ENCODE results near the gene GIT2.
"Not testable (repeated sequence)": the region's sequence is repeated elsewhere in the genome, so short reads cannot be mapped to it uniquely, and the experiment has no call there.

The GIT2 gene

GRCh38 chr12:109995686-109996482 lies at the start of gene GIT2:
Gene GIT2, minus strand, starts transcription at chr12:109996368. Its CDS starts 144 bp downstream, at chr12:109996224.
- peak; percentile 88 to 98 (median 96) for DNase-seq
- intact Hi-C loops (cut with DNase I): no loop called here

- intact Hi-C loops (cut with DNase I): no loop called here
- no peak for DNase-seq
These were observed 46.1 kb upstream of the GIT2 start for GRCh38 chr12:110042264-110042663.

GRCh38 chr12:110039085-110039807 lies 43.1 kb upstream of the GIT2 start:
- DNase-seq: peak in 7 of 42 donors; percentile 26 to 53 (median 42)
- intact Hi-C loops (cut with DNase I): no loop called here

GRCh38 chr12:110038741-110039084 lies 42.5 kb upstream of the GIT2 start:
- intact Hi-C loops (cut with DNase I): no loop called here
- DNase-seq: no peak

GRCh38 chr12:110037315-110037714 lies 41.1 kb upstream of the GIT2 start:
- peak in 40 of 42 donors; percentile 12 to 79 (median 53) for DNase-seq
- intact Hi-C loops (cut with DNase I): no loop called here

GRCh38 chr12:110035534-110036104 lies 39.5 kb upstream of the GIT2 start:
- intact Hi-C loops (cut with DNase I): no loop called here

GRCh38 chr12:110033888-110034287 lies 37.7 kb upstream of the GIT2 start:
- no peak for DNase-seq
- intact Hi-C loops (cut with DNase I): no loop called here

More at GRCh38 chr12:110035534-110036104, 39.5 kb upstream of the GIT2 start:
- no peak for DNase-seq

GRCh38 chr12:110029290-110029815 lies 33.2 kb upstream of the GIT2 start:
- intact Hi-C loops (cut with DNase I): no loop called here
- DNase-seq: no peak

GRCh38 chr12:110028323-110028722 lies 32.2 kb upstream of the GIT2 start:
- intact Hi-C loops (cut with DNase I): no loop called here
- no peak for DNase-seq

GRCh38 chr12:110024051-110024450 lies 27.9 kb upstream of the GIT2 start:
- no peak for DNase-seq
- intact Hi-C loops (cut with DNase I): no loop called here

- intact Hi-C loops (cut with DNase I): no loop called here
- DNase-seq: no peak
These were observed 27.2 kb upstream of the GIT2 start for GRCh38 chr12:110023059-110023980.

- DNase-seq: peak in 1 of 42 donors; percentile 55
- intact Hi-C loops (cut with DNase I): no loop called here
These were observed 24.8 kb upstream of the GIT2 start for GRCh38 chr12:110020956-110021355.

GRCh38 chr12:110015132-110015531 lies 19.0 kb upstream of the GIT2 start:
- no peak for DNase-seq
- intact Hi-C loops (cut with DNase I): no loop called here

- intact Hi-C loops (cut with DNase I): no loop called here
- no peak for DNase-seq
These were observed 16.5 kb upstream of the GIT2 start for GRCh38 chr12:110012659-110013058.

- DNase-seq: peak in 30 of 42 donors; percentile 24 to 83 (median 53)
- intact Hi-C loops (cut with DNase I): no loop called here
These were observed 16.0 kb upstream of the GIT2 start for GRCh38 chr12:110012137-110012536.

- intact Hi-C loops (cut with DNase I): no loop called here
- DNase-seq: no peak
These were observed 14.9 kb upstream of the GIT2 start for GRCh38 chr12:110010853-110011723.

GRCh38 chr12:110008681-110009398 lies 12.7 kb upstream of the GIT2 start:
- DNase-seq; intact Hi-C loops (cut with DNase I): not testable (repeated sequence)
